Muscle layer of duodenum (tissue), 2 donors: Measurements from ENCODE around the gene ADAMTS9.

Source experiments
- H3K27ac ChIP-seq: one replicate; pipeline ENCODE4 v1.7.0; 2013; ENCODE audit warnings: mild to moderate bottlenecking, low read length
- H3K27me3 ChIP-seq: one replicate; pipeline ENCODE4 v1.7.0; 2013; ENCODE audit warnings: low read depth, mild to moderate bottlenecking, control low read depth, low read length
- H3K36me3 ChIP-seq, 2 donors: one replicate each; pipeline ENCODE4 v1.7.0; 2013; ENCODE audit warnings: low read length in 2 of 2, control low read depth in 1 of 2, mild to moderate bottlenecking in 1 of 2; ENCODE audit not compliant: insufficient read depth in 2 of 2, control insufficient read depth in 1 of 2
- H3K4me1 ChIP-seq, 2 donors: one replicate each; pipeline ENCODE4 v1.7.0; 2013; ENCODE audit warnings: low read length in 2 of 2, mild to moderate bottlenecking in 2 of 2, control low read depth in 1 of 2, moderate library complexity in 1 of 2; ENCODE audit not compliant: insufficient read depth in 2 of 2, control insufficient read depth in 1 of 2
- H3K4me3 ChIP-seq, 2 donors: one replicate each; pipeline ENCODE4 v1.7.0; 2013; ENCODE audit warnings: low read length in 2 of 2, low read depth in 1 of 2, mild to moderate bottlenecking in 1 of 2
- H3K9me3 ChIP-seq, 2 donors: one replicate each; pipeline ENCODE4 v1.7.0; 2013; ENCODE audit warnings: low read length in 2 of 2, control low read depth in 1 of 2, mild to moderate bottlenecking in 1 of 2; ENCODE audit not compliant: control insufficient read depth in 1 of 2
- donor health status: healthy.

The ADAMTS9 gene

DNA sequence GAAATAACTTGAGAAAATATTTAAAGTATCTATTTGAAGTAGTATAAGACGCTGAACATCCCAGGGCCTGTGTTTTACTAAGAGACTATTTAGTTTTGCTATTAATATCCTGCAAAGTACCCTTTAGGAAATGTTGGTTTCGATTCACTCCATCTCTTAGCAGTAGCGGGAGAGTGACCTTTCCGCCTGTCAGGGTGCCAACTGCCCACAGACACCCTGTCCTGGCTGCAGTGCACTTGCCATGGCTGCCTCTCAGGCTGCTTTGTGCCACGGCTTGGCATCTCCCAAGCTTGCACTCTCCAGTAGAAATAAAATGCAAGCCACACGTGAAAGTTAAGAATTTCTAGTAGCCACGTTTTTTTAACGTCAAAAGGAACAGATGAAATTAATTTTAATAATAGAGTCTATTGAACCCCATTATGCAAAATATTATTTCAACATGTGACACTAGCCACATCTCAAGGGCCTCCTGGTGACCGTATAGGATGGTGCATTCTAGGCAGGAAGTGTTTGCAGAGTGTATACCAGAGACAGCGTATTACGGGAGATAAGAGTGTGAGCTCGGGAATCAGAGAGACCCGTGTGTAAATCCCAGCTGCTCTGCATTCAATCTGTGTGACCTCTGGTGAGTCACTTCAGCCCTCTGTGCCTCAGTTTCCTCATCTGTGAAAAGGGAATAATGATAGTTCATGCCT lies 19.8 kb downstream of the ADAMTS9 start:
- H3K27ac ChIP-seq, result no peak overlapping the region
- H3K27me3 ChIP-seq, result no peaks in the 10 kb centered on the region
- no peaks in the 10 kb centered on the region for H3K36me3 ChIP-seq
- H3K4me1 ChIP-seq, result peaks cover 5 to 32% of the 10 kb centered on the region in 2 donors
- H3K9me3 ChIP-seq, result no peaks in the 10 kb centered on the region
- no peak overlapping the region for H3K4me3 ChIP-seq

DNA sequence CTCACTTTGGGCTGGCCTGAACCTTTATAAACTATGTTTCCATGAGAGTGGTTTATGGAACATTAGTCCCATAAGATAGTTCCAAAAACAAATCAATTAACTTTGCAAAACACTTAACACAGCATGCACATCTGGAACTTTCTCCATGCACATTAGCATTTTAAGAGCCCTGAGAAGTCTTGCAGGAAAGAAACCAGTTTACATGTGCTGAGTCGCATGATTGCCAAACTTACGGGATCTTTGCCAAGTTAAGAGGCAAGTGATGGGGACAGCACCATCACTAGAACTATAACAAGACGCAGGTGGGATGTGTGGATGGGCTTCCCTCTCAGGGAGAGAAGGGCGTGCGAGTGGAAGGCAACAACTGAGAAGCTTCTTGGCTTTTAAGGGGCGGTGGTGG lies 20.7 kb downstream of the ADAMTS9 start:
- H3K4me3 ChIP-seq, result no peak overlapping the region
- peaks cover 5 to 32% of the 10 kb centered on the region in 2 donors for H3K4me1 ChIP-seq
- no peaks in the 10 kb centered on the region for H3K9me3 ChIP-seq
- no peaks in the 10 kb centered on the region for H3K36me3 ChIP-seq
- no peak overlapping the region for H3K27ac ChIP-seq
- no peaks in the 10 kb centered on the region for H3K27me3 ChIP-seq

DNA sequence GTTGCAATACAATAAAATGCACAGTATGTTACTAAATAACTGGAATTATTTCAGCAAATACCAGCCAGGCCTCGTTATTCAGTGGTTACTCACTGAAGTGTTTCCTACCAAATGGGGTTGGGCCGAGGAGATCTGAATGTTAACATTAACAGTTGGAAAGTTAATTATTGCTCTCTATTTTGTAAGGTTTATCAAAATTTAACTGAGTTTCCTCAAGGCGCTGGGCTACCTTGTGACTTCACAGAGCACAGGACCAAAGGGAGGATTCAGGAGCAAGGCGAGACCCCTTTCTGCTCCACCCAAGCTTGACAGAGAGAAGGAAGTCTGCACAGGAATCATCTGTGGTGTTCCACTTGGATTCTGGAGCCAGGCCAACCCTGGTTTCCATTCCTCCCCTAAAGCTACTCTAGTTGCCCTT lies 21.6 kb downstream of the ADAMTS9 start:
- H3K27ac ChIP-seq, result no peak overlapping the region
- no peaks in the 10 kb centered on the region for H3K36me3 ChIP-seq
- no peaks in the 10 kb centered on the region for H3K9me3 ChIP-seq
- H3K4me3 ChIP-seq, result no peak overlapping the region
- H3K4me1 ChIP-seq, result peaks cover 5 to 32% of the 10 kb centered on the region in 2 donors
- H3K27me3 ChIP-seq, result no peaks in the 10 kb centered on the region

DNA sequence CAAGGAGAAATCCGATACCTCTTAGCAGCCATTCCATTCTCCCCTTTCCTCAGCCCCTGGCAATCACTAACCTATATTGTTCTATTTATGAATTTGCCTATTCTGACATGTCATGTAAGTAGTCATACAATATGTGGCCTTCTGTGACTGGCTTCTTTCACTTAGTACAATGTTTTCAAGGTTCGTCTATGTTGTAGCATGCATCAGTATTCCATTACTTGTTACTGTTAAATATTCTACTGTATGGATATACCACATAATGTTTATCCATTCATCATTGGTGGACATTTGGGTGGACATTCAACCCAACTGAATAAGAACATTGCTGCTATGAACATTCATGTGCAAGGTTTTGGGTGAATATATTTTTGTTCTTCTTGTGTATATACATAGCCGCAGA lies 23.4 kb downstream of the ADAMTS9 start:
- Histone ChIP-seq H3K27ac (no peak overlapping the region), H3K9me3 (no peaks in the 10 kb centered on the region), H3K36me3 (no peaks in the 10 kb centered on the region), H3K4me3 (no peak overlapping the region), H3K27me3 (no peaks in the 10 kb centered on the region), H3K4me1 (peaks cover 5 to 32% of the 10 kb centered on the region in 2 donors)

DNA sequence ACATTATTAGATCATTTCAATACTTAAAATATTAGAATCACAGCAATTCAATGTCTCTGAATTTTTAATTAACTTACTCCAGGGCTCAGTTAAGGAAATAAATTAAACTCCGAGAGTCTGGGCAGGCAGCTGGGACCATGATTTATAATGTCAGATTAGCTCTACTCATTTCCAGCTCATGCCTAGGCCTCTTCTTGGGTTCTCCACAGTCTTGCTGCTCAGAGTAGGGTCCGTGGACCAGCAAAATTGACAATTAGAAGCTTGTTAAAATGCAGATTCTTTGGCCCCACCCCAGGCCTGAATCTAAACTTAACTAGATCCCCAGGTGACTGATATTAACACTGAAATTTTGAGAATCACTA lies 28.2 kb downstream of the ADAMTS9 start:
- Histone ChIP-seq H3K27me3 (no peaks in the 10 kb centered on the region), H3K36me3 (peaks cover 10 to 11% of the 10 kb centered on the region in 2 donors), H3K9me3 (no peaks in the 10 kb centered on the region), H3K4me1 (peaks cover 0 to 10% of the 10 kb centered on the region in 2 donors), H3K4me3 (no peak overlapping the region), H3K27ac (no peak overlapping the region)

DNA sequence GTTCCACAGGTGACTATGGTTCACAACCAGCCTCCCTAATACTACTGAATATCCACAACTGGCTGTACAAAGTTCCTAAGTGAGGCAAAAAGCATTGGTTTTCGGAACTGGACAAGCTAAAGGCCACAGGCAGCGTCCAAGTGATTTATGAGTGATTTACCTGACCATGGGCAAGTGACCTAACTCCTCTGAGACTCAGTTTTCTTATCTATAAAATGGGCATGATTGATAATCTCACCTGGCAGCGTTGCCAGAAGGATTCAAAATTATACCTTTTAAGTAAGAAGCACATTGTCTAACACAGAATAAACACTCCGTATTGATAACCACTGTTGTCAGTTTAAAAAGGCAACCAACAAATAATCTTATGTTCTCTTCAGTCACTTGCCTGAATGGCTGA lies 29.8 kb downstream of the ADAMTS9 start:
- no peaks in the 10 kb centered on the region for H3K27me3 ChIP-seq
- no peaks in the 10 kb centered on the region for H3K4me1 ChIP-seq

DNA sequence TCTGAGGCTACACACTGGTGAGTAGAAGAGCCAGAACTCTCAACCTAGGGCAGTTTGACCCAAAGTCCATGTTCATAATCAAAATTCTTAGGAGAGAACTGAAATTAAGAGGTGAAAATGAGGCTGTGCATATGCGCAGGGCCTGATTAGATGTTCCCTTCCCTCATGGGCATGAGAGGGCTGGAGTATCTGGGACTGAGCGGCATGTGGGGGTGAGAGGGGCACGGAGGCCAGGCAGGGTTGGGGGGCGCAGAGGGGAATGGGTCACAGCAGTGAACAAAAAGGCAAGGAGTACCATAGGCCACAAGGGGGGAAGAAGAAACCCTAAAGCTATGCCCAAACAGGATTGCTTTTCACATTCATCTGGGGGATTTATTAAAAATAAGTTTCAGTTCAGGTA lies 31.3 kb downstream of the ADAMTS9 start:
- no peaks in the 10 kb centered on the region for H3K9me3 ChIP-seq
- no peaks in the 10 kb centered on the region for H3K27me3 ChIP-seq
- peaks cover 11 to 17% of the 10 kb centered on the region in 2 donors for H3K36me3 ChIP-seq
- H3K4me1 ChIP-seq, result peaks cover 0 to 2% of the 10 kb centered on the region in 2 donors
- no peak overlapping the region for H3K4me3 ChIP-seq
- H3K27ac ChIP-seq, result no peak overlapping the region

More for the DNA sequence above, 29.8 kb downstream of the ADAMTS9 start:
- no peaks in the 10 kb centered on the region for H3K9me3 ChIP-seq
- no peak overlapping the region for H3K4me3 ChIP-seq
- H3K36me3 ChIP-seq, result peaks cover 11 to 17% of the 10 kb centered on the region in 2 donors
- no peak overlapping the region for H3K27ac ChIP-seq

DNA sequence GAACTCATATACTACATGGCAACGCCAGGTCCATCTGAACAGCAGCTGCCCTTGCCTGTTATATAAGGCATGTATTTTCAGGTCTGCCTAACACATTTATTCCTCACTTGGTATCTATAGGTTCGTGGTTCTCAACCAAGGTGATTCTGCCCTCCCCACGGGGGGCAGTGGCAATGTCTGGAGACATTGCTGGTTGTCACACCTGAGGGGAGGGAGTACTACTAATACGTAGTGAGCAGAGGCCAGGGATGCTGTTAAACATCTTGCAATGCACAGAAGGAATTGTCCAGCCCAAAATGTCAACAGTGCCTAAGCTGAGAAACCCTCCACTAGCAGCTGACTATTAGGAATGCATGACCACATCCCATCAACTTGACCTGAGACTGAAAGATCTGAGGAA lies 32.6 kb downstream of the ADAMTS9 start:
- Histone ChIP-seq H3K9me3 (no peaks in the 10 kb centered on the region), H3K27me3 (no peaks in the 10 kb centered on the region), H3K4me3 (no peak overlapping the region), H3K36me3 (peaks cover 11 to 21% of the 10 kb centered on the region in 2 donors), H3K27ac (no peak overlapping the region), H3K4me1 (peaks cover 0 to 5% of the 10 kb centered on the region in 2 donors)

DNA sequence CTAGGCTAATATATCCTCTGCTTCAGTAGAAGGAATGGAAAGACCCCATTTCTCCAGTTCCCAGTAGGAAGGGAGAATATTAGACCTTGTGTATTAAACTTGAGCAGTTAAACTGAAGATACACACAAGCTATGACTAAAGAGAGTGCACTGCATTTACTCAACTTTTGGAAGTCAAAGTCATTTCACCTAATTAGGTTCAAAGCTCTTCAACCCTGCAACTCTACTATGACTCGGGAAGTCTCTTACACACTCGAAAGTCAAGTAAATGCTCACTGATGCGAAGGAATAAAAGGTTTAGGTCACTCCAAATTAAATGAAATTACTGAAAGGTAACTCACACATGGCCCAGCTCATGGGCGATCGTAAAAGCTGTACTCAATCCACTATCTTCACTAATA lies 33.8 kb downstream of the ADAMTS9 start:
- Histone ChIP-seq H3K27ac (no peak overlapping the region), H3K9me3 (no peaks in the 10 kb centered on the region), H3K4me1 (peaks cover 0 to 5% of the 10 kb centered on the region in 2 donors), H3K36me3 (peaks cover 11 to 21% of the 10 kb centered on the region in 2 donors), H3K27me3 (no peaks in the 10 kb centered on the region), H3K4me3 (no peak overlapping the region)

DNA sequence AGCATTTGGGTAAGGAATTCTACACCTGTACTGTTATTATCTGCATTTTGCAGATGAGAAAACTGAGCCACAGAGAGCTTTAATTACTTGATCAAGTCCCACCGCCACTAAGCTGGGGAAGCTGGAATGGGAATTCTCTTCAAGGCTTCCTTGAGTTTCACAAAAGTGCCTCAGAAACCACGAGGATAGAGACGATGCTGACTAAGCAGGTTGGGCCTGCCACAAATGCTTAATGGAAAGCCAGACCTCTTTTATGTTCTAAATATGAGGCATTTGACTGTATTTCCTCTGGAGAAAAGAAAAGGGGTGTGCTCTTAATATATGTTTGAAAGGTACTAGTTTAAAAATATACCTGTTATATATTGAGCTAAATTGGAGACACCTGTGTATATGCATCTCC lies 34.7 kb downstream of the ADAMTS9 start:
- Histone ChIP-seq H3K27ac (no peak overlapping the region), H3K36me3 (peaks cover 7 to 19% of the 10 kb centered on the region in 2 donors), H3K9me3 (no peaks in the 10 kb centered on the region), H3K27me3 (no peaks in the 10 kb centered on the region), H3K4me3 (no peak overlapping the region), H3K4me1 (peaks cover 0 to 5% of the 10 kb centered on the region in 2 donors)

DNA sequence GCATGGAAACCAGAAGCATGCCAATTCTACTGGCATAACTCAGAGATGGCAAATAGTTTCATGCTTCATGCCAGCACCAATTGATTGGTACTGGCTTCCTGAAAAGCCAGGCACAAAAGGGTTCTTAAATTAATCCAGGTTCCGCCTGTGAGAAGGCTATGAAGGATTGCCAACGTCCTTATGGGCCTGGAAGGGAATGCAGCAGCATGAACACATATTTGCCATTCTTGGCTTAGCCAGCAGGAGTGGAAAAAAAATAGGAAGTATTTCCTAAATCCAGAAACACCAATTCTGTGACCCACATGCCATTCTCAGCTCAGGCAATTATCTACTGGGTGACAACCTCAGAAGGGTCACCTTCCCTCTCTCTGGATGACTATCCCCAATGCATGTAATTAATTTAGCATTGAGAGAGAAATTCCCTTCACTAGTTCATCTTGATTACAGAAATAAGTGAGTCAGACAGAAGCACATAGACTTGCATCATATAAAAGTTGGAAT lies 36.0 kb downstream of the ADAMTS9 start:
- Histone ChIP-seq H3K4me3 (no peak overlapping the region), H3K27me3 (no peaks in the 10 kb centered on the region), H3K36me3 (peaks cover 7 to 18% of the 10 kb centered on the region in 2 donors), H3K9me3 (no peaks in the 10 kb centered on the region), H3K27ac (no peak overlapping the region), H3K4me1 (peaks cover 0 to 5% of the 10 kb centered on the region in 2 donors)

DNA sequence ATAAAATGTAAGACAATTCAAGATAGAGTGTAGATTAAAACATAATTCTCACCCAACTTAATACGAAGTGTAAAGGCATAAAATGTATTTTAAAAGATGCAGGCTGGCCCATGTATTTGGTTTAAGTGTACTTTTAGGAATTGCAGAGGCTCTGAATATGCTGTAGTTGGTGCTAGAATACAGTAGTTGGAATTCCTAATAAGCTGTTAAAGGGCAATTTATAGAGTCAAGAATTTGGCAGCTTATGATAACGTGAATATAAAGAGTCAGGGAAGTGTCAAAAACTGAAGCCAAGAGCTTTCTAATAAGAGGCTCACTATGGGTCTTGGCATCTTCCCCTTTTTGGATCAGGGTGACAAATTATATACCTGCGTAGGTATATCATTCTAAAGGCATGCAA lies 36.5 kb downstream of the ADAMTS9 start:
- Histone ChIP-seq H3K27me3 (no peaks in the 10 kb centered on the region), H3K9me3 (no peaks in the 10 kb centered on the region), H3K4me3 (no peak overlapping the region), H3K36me3 (peaks cover 7 to 18% of the 10 kb centered on the region in 2 donors), H3K4me1 (peaks cover 0 to 5% of the 10 kb centered on the region in 2 donors), H3K27ac (no peak overlapping the region)
